GM23338 (cell line): ENCODE measurements around the gene PANK1. TPM values are rescaled to one million over a fixed set of nuclear protein-coding genes. Genes with fewer than 3 reads are reported as not detected.
A peak's percentile ranks its signal among the peaks of the same experiment; 100 is the strongest.

Experiments
- ATAC-seq: fragments of 200-7000 bp; cut with Tn5 transposase; 3 replicates; pipeline ENCODE4 v1.9.1; 2020
- DNase-seq: peaks from one replicate; pipeline ENCODE4 v3.0.0-alpha.2; 2015; ENCODE audit warnings: low spot score
- H2AFZ ChIP-seq: fragments of 200-600 bp; sonication (generic); 2 replicates; pipeline ENCODE4 v1.8.0; 2016; ENCODE audit warnings: antibody characterized with exemption, mild to moderate bottlenecking, moderate library complexity
- H3F3A ChIP-seq: fragments of 200-600 bp; sonication (generic); replicated peaks from 2 replicates; pipeline ENCODE4 v1.8.0; 2017; ENCODE audit warnings: antibody characterized with exemption, mixed run types, low read depth
- H3K27ac ChIP-seq: fragments of 200-600 bp; sonication (generic); 2 replicates; pipeline ENCODE4 v1.6.1; 2016; ENCODE audit warnings: low read depth
- H3K27me3 ChIP-seq: fragments of 200-600 bp; sonication (generic); 2 replicates; pipeline ENCODE4 v1.8.0; 2016; ENCODE audit warnings: mild to moderate bottlenecking, mixed run types, moderate library complexity; ENCODE audit not compliant: insufficient read depth
- H3K36me3 ChIP-seq: fragments of 200-600 bp; sonication (generic); 2 replicates; pipeline ENCODE4 v1.8.0; 2016; ENCODE audit warnings: mild to moderate bottlenecking; ENCODE audit not compliant: insufficient read depth
- H3K4me1 ChIP-seq: fragments of 200-600 bp; sonication (generic); 2 replicates; pipeline ENCODE4 v1.8.0; 2016; ENCODE audit warnings: mild to moderate bottlenecking, moderate library complexity; ENCODE audit not compliant: insufficient read depth
- H3K4me2 ChIP-seq: fragments of 200-600 bp; sonication (generic); 2 replicates; pipeline ENCODE4 v1.7.1; 2017; ENCODE audit warnings: mixed run types
- H3K4me3 ChIP-seq: fragments of 200-600 bp; sonication (generic); 2 replicates; pipeline ENCODE4 v1.6.1; 2016; ENCODE audit warnings: mixed run types
- H3K79me2 ChIP-seq: fragments of 200-600 bp; sonication (generic); replicated peaks from 2 replicates; pipeline ENCODE4 v1.8.0; 2017; ENCODE audit warnings: mild to moderate bottlenecking; ENCODE audit not compliant: insufficient read depth
- H3K9me2 ChIP-seq: fragments of 200-600 bp; sonication (generic); 2 replicates; pipeline ENCODE4 v1.8.0; 2017; ENCODE audit not compliant: insufficient read depth
- H4K20me1 ChIP-seq: fragments of 200-600 bp; sonication (generic); replicated peaks from 2 replicates; pipeline ENCODE4 v1.8.0; 2017; ENCODE audit warnings: mild to moderate bottlenecking; ENCODE audit not compliant: insufficient read depth
- H3K27ac Mint-ChIP-seq: 2 replicates; pipeline ENCODE4 v1.8.0; 2020; ENCODE audit warnings: inconsistent platforms, mild to moderate bottlenecking, moderate library complexity, mixed read lengths
- H3K27me3 Mint-ChIP-seq: 3 replicates; pipeline ENCODE4 v1.8.0; 2022; ENCODE audit warnings: low read depth, mild to moderate bottlenecking, moderate library complexity, mixed read lengths, inconsistent platforms; ENCODE audit not compliant: insufficient read depth, poor library complexity
- H3K36me3 Mint-ChIP-seq: 3 replicates; pipeline ENCODE4 v1.8.0; 2021; ENCODE audit warnings: low read depth, mild to moderate bottlenecking, inconsistent platforms, moderate library complexity, mixed read lengths
- H3K4me1 Mint-ChIP-seq: 3 replicates; pipeline ENCODE4 v1.8.0; 2020; ENCODE audit warnings: mild to moderate bottlenecking, inconsistent platforms, mixed read lengths
- H3K4me3 Mint-ChIP-seq: 3 replicates; pipeline ENCODE4 v1.8.0; 2021; ENCODE audit warnings: moderate library complexity, mild to moderate bottlenecking, inconsistent platforms, mixed read lengths
- H3K9me3 Mint-ChIP-seq: 3 replicates; pipeline ENCODE4 v1.8.0; 2020; ENCODE audit warnings: moderate library complexity, mild to moderate bottlenecking, inconsistent platforms, mixed read lengths
- CREB1 ChIP-seq: fragments of 250-450 bp; sonication (Bioruptor Pico); IDR thresholded peaks from 2 replicates; pipeline ENCODE4 v1.5.0; 2020; ENCODE audit warnings: low read depth, mild to moderate bottlenecking, moderate library complexity
- CTCF ChIP-seq, 2 experiments: fragments of 200-600 bp in 1 of 2; sonication (generic) in 1 of 2; conservative IDR thresholded peaks; 2 replicates each; pipeline versions ENCODE4 v1.5.1 to v1.6.1; 2016 to 2017; ENCODE audit warnings: antibody characterized with exemption in 2 of 2, low read depth in 2 of 2, mild to moderate bottlenecking in 2 of 2, moderate library complexity in 1 of 2
- ETS1 ChIP-seq: IDR thresholded peaks from 2 replicates; pipeline ENCODE4 v1.6.1; 2016; ENCODE audit warnings: antibody characterized with exemption
- EZH2 ChIP-seq: fragments of 200-600 bp; sonication (generic); IDR thresholded peaks from one replicate; pipeline ENCODE4 v1.8.0; 2017; ENCODE audit warnings: antibody characterized with exemption, mild to moderate bottlenecking, low read depth; ENCODE audit not compliant: unreplicated experiment
- EZH2phosphoT487 ChIP-seq: fragments of 200-600 bp; sonication (generic); IDR thresholded peaks from one replicate; pipeline ENCODE4 v1.8.1; 2018; ENCODE audit warnings: antibody characterized with exemption; ENCODE audit not compliant: unreplicated experiment
- JUNB ChIP-seq: IDR thresholded peaks from one replicate; pipeline ENCODE4 v1.6.1; 2016; ENCODE audit warnings: antibody characterized with exemption; ENCODE audit not compliant: unreplicated experiment
- NANOG ChIP-seq: IDR thresholded peaks from 2 replicates; pipeline ENCODE4 v1.6.1; 2016; ENCODE audit warnings: antibody characterized with exemption, borderline replicate concordance
- POLR2AphosphoS5 ChIP-seq: IDR thresholded peaks from 2 replicates; pipeline ENCODE4 v1.6.1; 2016; ENCODE audit warnings: antibody characterized with exemption, low read depth
- REST ChIP-seq: IDR thresholded peaks from one replicate; pipeline ENCODE4 v1.6.1; 2018; ENCODE audit warnings: antibody characterized with exemption; ENCODE audit not compliant: unreplicated experiment
- STAT1 ChIP-seq: IDR thresholded peaks from one replicate; pipeline ENCODE4 v1.6.1; 2016; ENCODE audit warnings: antibody characterized with exemption; ENCODE audit not compliant: unreplicated experiment
- ZNF114 ChIP-seq: fragments of 250-450 bp; sonication (Bioruptor Pico); IDR thresholded peaks from 2 replicates; pipeline ENCODE4 v1.5.0; 2020; ENCODE audit warnings: mild to moderate bottlenecking, moderate library complexity
- ZNF331 ChIP-seq: fragments of 250-450 bp; sonication (Bioruptor Pico); IDR thresholded peaks from 2 replicates; pipeline ENCODE4 v1.5.0; 2020; ENCODE audit warnings: low read depth, mild to moderate bottlenecking, moderate library complexity
- ZNF462 ChIP-seq: fragments of 250-450 bp; sonication (Bioruptor Pico); IDR thresholded peaks from 2 replicates; pipeline ENCODE4 v1.5.0; 2020; ENCODE audit warnings: mild to moderate bottlenecking, moderate library complexity
- polyA plus RNA-seq: library from polyadenylated mRNA; unstranded; fragments of >200 nt; fragmentation: Nextera tagmentation; extraction: Ambion mirVana; gene quantifications from 2 replicates; pipeline ENCODE4 v1.2.1, GENCODE V29; 2016
- total RNA-seq: library from RNA; depleted of rRNA; stranded (reverse); fragments of >200 nt; shearing (Covaris generic); gene quantifications from 2 replicates; pipeline ENCODE4 v1.2.3, GENCODE V29; 2014

PANK1 gene
- total and polyA plus RNA-seq, 2 experiments from 2014 or later, result 15.2 to 44.7 TPM

- Mint-ChIP-seq H3K27ac (no peak overlapping the region), H3K36me3 (no peaks in the 10 kb centered on the region), H3K27me3 (peaks cover 24% of the 10 kb centered on the region), H3K9me3 (no peaks in the 10 kb centered on the region), H3K4me1 (peaks cover 37% of the 10 kb centered on the region), H3K4me3 (peak overlapping the region; percentile 67)
- ATAC-seq (peak; percentile 1; the same call in 2 of the 3 replicates), DNase-seq (no peak)
- Histone ChIP-seq H3F3A (peaks cover 13% of the 10 kb centered on the region), H4K20me1 (no peaks in the 10 kb centered on the region), H3K27ac (no peak overlapping the region), H3K79me2 (no peaks in the 10 kb centered on the region), H3K4me1 (peaks cover 45% of the 10 kb centered on the region), H3K4me2 (peak overlapping the region; percentile 91), H3K4me3 (peak overlapping the region; percentile 67), H3K9me2 (no peaks in the 10 kb centered on the region), H3K27me3 (peaks cover 65% of the 10 kb centered on the region), H2AFZ (peak overlapping the region; percentile 85), H3K36me3 (no peaks in the 10 kb centered on the region)
- no peak for TF ChIP-seq NANOG
- TF ChIP-seq CREB1 (CRISPR knock-in tag), result no peak
- no peak for TF ChIP-seq ZNF331 (CRISPR knock-in tag)
- TF ChIP-seq EZH2, result no peak
- TF ChIP-seq ETS1, result no peak
- TF ChIP-seq ZNF114 (CRISPR knock-in tag), result no peak
- no peak for TF ChIP-seq EZH2phosphoT487
- no peak for TF ChIP-seq ZNF462 (CRISPR knock-in tag)
- TF ChIP-seq POLR2AphosphoS5, result no peak
- TF ChIP-seq REST, result no peak
- TF ChIP-seq CTCF (conservative IDR thresholded peaks at IDR 0.05; ENCODE audit: low read depth in 2 of 2), result no peak
- no peak for TF ChIP-seq STAT1
- no peak for TF ChIP-seq JUNB
Observed at GRCh38 chr10:89536013-89536354, 109.1 kb downstream of the PANK1 start.
